C4-2B (cell line): ENCODE measurements around the gene PIP5KL1.

ENCODE experiments used
- H3K27ac ChIP-seq: fragments of 450-650 bp; 2 replicates; pipeline ENCODE4 v1.5.1; 2017
- ZFX ChIP-seq: fragments of 450-650 bp; IDR thresholded peaks from 2 replicates; pipeline ENCODE4 v1.6.1; 2017
- TF ChIP-seq, protein P1 (sequence below): fragments of 450-650 bp; conservative IDR thresholded peaks from 2 replicates; pipeline ENCODE4 v1.5.1; 2017; ENCODE audit warnings: mild to moderate bottlenecking

The PIP5KL1 gene

DNA sequence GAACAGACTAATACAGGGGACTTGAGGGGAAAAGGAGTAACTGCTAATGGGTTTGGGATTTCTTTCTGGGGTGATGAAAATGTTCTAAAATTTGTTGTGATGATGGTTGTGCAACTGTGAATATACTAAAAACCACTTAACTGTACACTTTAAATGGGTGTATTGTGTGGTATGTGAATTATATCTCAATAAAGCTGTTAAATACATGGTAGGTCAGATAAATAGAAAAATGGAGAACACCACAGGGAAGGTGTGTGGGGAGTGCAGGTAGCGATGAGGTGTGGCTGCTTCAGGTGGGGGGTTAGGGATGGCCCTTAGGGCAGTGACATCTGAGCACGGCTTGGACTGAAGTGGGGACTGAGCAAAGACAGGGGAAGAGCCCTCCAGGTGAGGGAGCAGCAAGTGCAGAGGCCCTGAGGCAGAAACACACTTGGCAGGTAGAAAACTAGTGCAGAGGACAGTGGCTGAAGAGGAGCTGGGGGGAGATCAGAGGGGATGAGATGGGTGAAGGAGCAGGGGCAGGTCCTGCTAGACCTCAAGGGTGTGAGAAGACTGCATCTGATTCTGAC lies 29.3 kb upstream of the PIP5KL1 start:
- H3K27ac ChIP-seq = peak overlapping the region; percentile 19
- TF ChIP-seq, protein P1, sequence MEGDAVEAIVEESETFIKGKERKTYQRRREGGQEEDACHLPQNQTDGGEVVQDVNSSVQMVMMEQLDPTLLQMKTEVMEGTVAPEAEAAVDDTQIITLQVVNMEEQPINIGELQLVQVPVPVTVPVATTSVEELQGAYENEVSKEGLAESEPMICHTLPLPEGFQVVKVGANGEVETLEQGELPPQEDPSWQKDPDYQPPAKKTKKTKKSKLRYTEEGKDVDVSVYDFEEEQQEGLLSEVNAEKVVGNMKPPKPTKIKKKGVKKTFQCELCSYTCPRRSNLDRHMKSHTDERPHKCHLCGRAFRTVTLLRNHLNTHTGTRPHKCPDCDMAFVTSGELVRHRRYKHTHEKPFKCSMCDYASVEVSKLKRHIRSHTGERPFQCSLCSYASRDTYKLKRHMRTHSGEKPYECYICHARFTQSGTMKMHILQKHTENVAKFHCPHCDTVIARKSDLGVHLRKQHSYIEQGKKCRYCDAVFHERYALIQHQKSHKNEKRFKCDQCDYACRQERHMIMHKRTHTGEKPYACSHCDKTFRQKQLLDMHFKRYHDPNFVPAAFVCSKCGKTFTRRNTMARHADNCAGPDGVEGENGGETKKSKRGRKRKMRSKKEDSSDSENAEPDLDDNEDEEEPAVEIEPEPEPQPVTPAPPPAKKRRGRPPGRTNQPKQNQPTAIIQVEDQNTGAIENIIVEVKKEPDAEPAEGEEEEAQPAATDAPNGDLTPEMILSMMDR = no peak
- no peak for TF ChIP-seq ZFX

DNA sequence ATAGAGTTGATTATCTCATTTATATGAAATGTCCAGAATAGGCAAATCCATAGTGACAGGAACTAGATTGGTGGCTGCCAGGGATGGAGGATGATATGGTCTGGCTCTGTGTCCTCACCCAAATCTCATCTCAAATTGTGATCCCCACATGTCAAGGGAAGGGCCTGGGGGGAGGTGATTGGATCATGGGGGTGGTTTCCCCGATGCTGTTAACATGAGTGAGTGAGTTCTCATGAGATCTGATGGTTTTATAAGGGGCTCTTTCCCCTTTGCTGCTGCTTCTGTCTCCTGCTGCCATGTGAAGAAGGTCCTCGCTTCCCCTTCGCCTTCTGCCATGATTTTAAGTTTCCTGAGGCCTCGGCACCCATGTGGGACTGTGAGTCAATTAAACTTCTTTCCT lies 28.8 kb upstream of the PIP5KL1 start:
- no peak overlapping the region for H3K27ac ChIP-seq
- TF ChIP-seq, protein P1 = no peak
- TF ChIP-seq ZFX = no peak

- no peak overlapping the region for H3K27ac ChIP-seq
- TF ChIP-seq, protein P1 = no peak
- TF ChIP-seq ZFX = no peak
Measured at GRCh38 chr9:127958728-127959127, 28.2 kb upstream of the PIP5KL1 start.

DNA sequence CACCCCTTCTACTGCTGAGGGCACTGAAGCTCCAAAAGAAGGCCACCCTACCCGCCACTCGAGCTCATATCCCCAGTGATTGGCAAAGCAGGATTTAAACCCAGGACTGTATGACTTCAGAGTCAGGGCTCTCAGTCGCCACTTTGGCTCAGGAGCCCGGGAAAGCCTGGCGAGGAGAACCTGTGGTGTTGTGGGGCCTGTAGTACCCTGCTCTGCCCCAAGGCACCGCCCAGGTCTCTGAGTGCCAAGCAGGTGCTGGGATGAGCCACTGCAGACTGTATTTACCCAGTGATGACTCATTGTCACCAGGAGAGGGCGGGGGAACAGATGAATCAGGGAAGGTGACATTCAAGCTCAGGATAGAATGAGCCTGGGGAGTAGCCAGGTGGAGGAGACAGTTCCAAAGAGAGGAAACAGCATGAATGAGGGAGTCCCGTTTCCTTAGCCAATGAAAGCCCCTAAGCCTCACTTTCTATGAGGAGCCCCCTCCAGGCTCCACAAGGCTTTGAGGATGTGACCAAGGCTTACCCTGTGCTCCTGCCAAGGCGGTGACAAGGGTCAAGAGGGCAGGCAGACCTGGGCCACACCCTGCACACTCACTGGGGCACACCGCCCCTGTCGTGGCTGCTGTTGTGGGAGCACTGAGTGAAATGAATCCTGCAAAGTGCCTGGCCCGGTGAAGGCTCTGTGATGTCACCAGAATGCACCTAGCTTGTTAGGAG lies 24.9 kb upstream of the PIP5KL1 start:
- peak overlapping the region; percentile 72 for H3K27ac ChIP-seq
- no peak for TF ChIP-seq ZFX
- TF ChIP-seq, protein P1 = no peak; the same call in 1 of the 2 replicates

DNA sequence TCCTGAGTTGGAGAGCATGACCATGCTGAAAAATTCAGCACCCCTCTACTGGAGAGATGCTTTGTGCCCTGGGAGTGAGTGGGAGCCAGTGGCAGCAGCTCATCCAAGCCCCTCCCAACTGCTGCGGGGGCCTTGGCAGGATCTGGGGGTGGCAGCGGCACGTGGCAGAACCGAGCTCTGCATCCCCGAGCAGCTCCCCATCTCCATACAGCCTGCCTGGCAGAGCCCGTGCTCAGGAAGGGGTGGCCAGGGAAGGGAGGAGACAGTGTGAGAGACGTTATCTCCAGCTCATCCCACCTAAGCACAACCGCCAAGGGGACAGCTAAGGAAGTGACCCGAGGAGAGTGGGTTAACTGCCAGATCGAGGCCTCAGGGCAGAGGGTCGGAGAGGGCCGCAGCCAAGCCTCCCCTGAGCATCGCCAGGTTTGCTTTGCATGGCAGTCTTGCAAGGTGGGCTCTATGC lies 24.3 kb upstream of the PIP5KL1 start:
- H3K27ac ChIP-seq = peak overlapping the region; percentile 72
- TF ChIP-seq, protein P1 = no peak
- no peak for TF ChIP-seq ZFX

- peak overlapping the region; percentile 72 for H3K27ac ChIP-seq
- TF ChIP-seq, protein P1 = no peak
- TF ChIP-seq ZFX = no peak
Measured at GRCh38 chr9:127953768-127954505, 23.4 kb upstream of the PIP5KL1 start.

- TF ChIP-seq, protein P1 = no peak
- no peak for TF ChIP-seq ZFX
- no peak overlapping the region; the same call in 1 of the 2 replicates for H3K27ac ChIP-seq
Measured at GRCh38 chr9:127953154-127953553, 22.6 kb upstream of the PIP5KL1 start.
